ENCODE results near the gene DYRK1A.

The DYRK1A gene

DNA sequence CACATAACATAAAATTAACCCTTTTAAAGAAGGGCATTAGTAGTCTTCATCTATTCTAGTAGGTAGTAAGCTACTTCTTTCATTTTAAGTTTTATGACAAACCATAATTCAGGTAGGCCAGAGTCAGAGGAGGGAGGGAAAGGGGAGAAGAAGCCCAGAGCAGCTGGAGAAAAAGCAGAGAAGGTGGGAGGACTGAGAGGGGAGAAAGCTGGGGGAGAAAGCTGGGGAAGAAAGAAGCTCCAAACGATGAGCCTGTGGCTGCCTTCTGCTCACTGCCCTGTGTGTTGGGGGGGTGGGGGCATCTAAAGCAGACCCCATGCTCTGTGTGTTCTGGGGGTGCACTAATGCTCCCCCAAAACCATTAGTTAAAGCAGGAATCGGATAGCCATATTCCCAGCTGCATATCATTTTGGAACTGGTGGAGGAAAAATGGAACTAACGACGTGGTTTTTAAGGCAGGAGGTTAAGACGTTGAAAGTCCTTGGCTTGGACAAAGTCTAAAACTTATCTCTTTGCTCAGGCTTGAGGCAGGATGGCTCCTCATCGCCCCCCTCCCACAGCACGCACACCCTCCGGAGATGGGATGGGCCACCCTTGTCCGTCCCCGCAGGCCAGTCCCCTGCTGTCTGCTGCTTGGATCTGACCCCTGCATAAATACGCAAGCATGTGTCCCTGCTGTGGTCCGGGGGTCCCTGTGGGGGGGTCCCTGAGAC is 184.2 kb downstream of the DYRK1A start:
- DNase-seq (ENCODE audit: low read depth): no peak

DNA sequence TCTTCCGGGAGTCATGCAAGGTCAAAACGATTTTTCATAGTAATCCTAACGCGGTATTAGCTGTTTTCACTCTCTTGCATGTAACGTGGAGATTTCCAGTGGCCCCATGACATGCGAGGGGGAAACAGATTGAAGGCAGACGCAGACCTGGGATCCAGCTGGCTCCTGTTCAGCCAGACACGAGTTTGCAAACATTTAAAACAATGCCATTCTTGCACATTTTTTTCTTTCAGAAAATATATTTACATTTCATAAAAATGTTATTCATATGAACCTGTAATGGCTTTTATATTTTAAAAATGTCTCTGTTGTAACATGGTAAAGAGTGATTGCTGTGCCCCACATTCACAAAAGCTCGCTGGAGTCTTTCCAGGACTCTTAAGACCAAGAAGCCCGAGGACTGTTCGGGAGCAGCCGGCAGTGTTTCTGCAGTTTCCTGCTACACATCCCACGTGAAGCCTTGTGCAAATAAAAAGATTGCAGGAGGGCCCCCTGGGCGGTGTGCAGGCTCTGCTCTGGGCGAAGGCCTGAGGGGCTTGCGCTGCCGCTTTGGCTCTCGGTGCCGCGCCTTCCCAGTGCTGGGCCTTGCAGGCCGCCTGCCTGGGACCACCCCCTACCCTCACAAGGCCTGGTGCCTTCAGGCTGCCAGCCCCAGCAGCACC is 184.9 kb downstream of the DYRK1A start:
- no peak for DNase-seq (ENCODE audit: low read depth)

DNA sequence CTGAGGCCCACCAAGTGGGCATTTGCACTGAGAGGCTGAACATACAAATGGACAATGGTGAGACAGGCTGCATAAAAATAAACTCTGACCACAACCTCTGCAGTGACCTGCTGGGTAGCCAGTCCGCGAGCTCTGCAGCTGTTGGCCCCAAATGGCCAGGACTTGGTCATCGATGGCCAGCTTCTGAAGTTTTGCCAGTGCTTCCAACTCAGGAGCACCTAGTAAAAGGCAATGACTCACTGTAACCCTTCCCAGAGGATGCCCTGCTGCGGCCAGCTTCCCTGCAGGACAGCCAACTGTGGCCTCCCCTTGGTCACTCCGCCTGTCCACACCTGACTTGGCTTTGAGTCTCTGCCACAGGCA is 185.4 kb downstream of the DYRK1A start:
- DNase-seq (ENCODE audit: low read depth): no peak

DNA sequence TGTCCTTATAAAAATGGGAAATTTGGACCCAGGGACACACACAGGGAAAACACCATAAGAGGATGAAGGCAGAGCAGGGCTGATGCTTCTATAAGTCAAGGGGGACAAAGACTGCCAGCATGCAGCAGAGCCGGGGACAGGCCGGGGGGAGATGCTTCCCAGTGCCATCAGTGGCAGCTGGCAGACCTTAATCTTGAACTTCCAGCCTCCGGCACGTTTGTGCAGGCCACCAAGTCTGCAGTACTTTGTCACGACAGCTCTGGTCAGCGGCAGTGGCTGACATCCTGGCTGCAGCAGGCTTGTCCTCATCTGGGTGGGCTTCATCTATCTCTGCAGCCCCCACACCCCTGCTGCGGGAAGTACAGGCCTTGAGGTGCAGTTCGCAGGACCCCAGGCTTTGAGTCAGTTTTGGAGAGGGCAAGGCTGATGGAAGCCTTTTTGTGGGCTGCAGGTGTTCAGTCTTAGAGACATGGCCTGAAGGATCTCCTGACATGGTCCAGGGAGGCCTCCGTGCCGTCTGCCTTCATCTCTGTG is 186.0 kb downstream of the DYRK1A start:
- no peak for DNase-seq (ENCODE audit: low read depth)

DNA sequence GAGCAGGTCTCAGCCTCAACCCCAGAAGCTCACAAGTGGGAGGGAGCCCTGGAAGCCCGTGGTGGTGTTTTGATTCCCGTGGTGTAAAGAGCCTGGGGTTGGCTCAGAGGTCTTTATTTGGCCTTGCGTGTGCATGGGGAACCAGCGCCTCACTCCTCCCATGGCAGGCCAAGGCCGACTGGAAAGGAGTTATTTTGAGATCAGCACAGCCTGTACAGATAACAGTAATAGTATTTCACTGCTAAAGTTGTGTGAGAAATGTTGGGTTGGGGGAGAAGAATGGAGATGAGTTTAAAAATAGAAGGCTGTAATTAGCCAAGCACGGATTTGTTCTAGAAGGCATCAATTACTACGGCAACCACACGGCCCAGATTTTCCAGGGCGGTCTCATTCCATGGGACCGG is 186.5 kb downstream of the DYRK1A start:
- DNase-seq (ENCODE audit: low read depth): no peak

DNA sequence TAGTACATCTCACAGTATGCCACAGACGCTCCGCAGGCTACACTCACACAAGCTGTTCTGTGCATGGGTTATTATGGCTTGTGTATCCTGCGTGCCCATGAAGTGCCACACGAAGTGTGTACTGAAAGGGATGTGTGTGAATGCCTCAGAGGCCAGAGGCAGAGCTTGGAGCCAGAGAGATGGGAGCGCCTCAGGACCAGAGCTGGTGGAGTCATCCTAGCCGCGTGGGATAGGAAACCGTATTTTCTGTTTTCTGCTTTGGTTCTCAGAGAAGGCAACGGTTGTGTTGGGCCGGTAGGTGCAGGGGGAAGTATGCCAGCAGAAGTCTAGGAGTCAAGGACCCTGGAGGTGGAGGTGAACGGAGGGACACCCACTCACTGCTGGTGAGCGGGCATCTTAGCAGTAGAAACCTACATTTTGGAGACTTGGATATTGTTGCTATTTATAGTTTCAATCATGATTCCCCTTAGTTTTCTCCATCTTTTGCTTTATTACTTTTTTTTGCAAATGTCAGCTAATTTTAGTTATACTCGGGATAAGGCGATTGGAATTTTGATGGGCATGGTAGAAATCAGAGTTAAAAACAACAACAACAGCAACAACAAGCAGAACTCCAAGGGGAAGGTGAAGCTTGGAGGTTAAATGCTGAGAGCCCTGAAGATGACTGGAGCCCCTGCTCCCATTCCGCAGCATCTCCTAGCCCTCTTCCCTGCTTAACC is 188.2 kb downstream of the DYRK1A start:
- DNase-seq (ENCODE audit: low read depth): no peak

DNA sequence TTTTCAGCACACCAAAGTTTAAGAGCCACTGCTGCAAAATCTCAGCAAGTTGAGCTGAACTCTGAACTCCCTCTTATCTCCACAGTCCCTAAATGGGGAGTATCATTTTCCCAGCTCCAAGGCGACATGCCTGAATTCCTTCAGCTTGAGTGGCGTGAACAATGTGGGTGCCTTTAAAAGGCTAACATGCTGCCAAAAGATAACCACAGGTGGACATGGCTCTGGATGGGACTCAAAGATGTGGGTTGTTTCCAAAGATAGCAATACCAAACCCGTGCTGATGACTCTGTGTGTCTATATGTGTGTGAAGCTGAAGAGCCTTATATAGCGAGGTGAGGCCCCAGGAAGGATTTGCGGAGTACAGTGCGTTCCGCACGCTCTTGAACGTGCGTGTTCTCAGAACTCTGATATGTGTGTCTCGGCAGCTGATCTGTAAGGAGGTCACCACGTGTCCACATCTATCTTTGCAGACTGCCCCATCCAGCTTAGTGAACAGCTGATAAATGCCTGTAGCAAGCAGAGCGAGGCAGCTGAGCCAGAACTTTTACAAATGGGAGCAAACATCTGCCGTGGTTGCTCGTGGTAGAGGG is 189.2 kb downstream of the DYRK1A start:
- no peak for DNase-seq (ENCODE audit: low read depth)

DNA sequence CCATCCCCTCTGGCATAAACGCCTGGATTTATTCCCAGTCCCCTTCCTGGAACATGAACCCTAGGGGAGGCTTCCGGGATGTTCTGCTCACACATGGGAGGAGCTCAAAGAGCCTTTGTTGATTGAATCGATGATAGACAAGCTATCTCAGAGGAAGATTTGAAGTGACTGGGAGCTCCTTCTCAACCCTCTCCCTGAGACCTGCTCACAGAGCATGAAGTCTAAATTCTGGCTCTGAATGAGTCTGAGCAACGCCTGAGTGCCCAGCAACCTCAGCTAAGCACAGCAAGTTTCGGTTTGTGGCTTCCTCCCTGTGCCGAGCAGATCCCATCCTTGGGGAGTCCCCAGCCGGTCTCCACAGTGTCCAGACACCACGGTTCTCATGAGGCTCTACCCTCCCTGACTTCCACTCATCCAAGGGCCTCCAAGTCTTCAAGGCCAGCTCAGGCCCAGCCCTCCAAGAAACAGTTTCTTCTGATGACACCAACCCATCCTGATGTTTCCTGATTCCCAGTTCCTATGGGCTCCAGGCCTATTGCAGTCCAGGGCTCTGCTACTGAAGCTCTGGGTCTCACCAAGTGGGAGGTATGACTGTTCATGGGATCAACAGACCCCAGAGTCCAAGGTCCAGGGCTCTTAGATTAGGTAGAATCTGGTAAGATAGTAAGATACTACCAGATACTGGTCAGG is 190.8 kb downstream of the DYRK1A start:
- no peak for DNase-seq (ENCODE audit: low read depth)

DNA sequence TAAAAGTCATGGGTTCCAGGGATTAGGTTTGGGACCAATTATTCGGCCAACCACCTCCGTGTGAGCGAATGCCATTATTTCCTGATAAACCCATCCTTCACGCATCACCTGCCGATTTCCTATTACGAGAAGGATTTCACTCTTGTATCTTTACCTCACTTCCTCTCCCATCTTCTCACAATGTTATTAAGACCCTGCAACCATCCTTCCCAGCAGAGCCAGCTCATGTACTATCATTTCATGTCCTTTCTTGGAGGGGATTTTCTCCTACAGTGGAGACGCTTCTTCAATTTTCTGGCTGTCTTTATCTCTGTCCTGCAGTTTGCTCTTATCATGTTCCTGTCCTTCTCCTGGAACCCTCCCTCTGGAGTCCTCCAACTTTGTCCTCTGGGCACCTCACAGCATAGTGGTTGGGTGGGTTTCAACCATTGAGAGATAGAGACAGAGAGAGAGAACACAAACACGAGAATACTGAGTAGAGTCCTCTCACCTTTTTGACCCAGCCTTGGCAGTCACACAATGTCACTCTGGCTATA is 192.2 kb downstream of the DYRK1A start:
- no peak for DNase-seq (ENCODE audit: low read depth)

DNA sequence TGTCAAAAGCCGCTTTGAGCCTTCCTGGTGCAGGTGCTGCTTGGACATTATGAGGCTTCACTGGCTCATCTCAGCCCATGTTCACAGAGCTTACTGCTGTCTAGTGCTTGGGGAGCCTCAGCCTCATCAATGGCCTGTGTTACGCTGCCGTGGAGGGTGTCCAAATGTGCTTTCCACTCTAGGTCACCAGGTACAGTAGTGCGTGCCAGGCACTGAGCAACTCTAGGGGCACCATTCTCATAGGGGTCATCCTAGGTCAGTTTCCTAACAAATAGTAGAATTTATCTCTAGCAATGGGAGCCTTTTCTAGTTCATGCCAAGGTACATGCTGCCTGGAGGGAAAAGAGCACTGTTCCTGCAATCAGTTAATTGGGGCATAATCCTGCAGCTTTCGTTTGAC is 193.8 kb downstream of the DYRK1A start:
- DNase-seq (ENCODE audit: low read depth): no peak

DNA sequence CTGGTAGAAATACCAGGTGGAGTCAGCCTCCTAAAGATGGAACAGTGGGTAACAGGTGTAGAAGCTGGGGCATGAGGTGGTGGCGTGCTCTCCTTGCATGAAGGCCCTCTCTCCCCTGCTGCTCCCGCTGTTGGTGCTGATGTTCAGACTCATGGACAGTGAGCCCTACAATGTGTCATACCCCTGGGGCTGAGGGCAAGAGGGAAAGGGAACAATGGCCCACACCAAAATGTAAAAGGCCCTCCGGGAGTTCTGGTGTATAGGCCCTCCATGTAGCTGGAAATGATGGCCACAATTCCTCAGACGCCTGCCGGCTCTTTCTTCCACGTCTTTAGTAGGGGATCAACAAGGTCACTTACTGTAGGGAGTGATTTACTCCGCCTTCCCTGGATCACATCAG is 194.9 kb downstream of the DYRK1A start:
- DNase-seq (ENCODE audit: low read depth): no peak

DNA sequence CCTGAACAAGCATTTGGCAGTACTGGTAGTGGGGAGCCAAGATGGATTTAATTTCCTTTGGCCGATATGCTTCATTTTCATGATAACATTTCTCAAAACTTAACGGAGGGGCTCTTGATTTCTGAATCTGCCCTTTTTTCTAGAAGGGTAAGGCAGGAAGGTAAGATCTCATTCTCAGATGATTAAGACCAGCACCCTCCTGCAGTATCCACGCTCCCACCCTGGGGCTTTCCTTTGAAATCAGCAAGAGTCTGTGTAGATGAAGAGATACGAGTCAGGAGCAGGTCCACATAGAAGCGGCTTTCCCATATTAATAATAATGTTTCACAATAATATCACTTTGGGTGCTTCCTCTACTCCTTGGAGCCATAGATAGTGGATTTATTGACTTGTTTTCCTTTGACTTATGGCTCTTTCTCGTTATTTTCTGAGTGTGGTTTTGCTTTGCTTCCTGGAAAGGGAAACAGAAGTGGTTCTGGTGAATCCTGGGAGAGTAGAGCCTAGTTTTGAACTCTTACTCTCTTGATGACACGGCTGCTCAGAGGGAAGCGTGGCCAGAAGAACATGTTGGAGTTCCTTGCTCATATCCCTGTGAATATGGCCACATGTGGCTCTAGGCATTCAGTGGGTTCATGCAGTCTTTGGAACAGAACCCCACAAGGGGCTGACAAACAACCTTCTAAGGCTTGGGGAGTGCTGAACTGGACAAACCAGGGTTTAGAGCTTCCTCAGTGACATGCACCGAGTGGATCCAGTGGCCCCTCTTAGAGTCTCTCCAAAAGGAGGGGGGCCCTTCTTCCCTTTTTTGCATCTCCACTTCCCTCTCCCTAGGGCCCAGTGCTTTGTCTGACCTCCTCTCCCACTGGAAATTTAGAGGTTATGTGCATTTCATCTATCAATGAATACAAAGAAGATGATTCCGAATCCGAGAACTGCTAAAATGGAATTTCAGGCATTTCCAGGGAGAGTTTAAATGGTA is 195.7 kb downstream of the DYRK1A start:
- DNase-seq (ENCODE audit: low read depth): no peak

DNA sequence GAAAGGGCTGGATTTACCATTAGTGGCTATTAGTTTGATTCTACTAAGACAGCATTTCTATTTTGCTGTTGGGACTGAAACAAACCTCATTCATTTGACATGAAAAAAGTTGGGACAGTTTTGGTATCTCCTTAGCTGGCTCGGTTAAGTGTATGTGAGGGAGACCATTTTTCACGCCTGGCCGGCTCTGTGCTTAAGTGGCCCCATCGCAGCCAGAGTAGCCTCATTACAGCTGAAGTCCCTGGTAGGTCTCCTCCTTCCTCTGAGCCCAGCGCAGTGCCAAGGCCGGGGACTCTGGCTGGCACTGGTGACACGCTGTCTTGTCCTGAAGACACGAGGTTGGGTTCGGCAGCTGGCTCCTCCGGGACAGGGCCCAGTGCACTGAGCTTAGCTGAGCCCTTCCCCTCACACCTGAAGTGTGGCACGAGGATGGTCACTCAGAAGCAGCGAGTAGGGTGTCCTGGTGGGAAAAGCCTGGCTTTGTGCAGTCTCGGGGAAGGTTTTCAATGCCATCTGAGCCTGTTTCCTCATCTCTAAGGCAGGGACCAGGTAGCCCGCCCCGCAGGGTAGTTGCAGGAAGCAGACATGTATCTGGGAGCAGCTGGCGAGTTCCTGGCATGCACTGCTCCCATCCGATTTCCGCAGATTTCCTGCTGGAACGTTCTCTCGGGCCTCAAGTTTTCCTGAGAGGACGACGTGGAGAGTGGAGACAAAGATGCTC is 196.5 kb downstream of the DYRK1A start:
- DNase-seq (ENCODE audit: low read depth): no peak

DNA sequence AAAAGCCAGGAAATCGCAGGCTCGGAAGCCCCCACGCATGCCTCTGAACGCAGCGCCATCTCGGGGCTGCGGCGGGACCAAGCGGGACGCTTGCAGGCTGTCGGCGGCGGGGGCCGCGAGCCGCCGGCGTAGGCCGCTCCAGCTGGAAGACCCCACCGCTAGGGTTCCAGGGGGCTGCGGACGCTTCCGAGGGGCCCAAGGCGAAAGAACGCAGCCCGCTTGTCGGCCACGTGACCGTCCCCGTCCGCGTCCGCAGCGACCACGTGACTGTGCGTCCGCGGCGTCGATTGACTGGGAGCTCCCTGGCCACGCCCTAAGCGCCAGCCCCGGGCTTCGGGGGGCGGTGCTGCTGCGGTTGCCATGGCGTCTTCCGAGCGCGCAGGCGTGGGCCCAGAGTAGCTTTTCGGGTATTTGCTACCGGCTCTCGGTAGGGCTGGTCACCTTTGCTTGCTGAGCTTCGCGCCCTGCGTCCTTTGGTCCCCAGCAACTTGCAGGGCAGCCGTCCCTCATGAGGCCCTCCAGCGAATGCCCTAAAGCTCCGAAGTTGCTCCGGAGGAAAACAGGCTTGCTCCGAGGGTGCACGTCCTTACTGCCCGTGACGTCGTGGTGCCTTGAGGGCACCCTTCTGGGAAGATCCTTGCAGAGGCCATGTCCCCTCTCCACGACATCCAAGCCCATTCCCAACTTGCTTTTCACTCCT is 197.2 kb downstream of the DYRK1A start:
- peak; percentile 93 for DNase-seq (ENCODE audit: low read depth)

DNA sequence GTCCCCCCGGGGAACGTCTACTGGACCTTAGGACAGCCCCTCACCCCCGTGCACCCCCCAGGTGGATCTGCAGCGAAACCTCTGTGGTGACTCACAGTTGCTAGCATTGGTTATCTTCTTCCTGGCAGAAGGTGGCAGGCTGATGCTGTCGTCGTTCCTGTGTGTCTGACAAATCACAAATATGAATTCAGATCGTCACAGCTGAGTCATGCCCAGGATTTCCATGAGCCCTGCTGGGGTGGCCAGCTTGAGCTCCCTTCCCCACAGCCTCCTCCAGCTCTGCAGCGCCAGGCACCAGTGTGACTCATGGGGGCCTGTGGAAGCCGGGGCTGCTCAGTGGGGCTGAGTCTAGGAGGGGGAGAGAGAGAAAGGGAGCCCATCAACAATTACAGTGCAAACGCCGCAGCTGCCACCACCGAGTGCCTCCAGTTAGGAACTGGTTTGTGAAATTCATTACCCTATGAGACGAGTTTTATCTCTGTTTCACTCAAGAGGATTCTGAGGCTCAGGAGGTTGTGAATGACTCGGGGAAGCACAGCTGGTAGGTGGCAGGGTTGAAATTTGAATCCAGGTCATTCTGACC is 197.9 kb downstream of the DYRK1A start:
- DNase-seq (ENCODE audit: low read depth): peak; percentile 99

DNA sequence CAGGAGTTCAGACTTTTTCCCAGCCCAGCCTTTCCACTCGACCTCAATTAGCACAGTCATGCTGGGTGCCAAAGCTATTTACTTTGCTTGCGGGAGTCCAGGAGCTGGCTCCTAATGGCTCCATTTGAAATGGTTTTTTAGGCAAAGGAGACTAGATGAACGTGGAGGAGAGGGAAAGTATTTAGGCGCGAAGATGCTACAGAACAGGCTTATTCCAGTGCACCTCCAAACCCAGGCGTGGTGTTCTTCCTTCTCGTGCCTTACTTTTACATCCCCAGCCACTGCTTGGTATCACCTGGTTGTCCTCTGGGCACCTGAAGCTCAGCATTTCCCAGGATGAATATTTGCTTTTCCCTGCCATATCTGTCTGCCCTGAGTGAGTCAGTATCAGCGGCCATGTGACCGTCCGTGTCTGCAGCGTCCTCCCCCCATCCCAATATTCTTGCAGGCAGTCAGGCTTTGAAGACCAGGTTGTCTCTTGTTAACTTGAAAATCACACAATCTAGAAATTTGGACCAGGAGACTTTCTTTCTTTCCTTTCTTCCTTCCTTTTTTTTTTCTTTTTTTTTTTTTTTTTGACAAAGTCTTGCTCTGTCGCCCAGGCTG is 198.5 kb downstream of the DYRK1A start:
- peak; percentile 42 for DNase-seq (ENCODE audit: low read depth)

DNA sequence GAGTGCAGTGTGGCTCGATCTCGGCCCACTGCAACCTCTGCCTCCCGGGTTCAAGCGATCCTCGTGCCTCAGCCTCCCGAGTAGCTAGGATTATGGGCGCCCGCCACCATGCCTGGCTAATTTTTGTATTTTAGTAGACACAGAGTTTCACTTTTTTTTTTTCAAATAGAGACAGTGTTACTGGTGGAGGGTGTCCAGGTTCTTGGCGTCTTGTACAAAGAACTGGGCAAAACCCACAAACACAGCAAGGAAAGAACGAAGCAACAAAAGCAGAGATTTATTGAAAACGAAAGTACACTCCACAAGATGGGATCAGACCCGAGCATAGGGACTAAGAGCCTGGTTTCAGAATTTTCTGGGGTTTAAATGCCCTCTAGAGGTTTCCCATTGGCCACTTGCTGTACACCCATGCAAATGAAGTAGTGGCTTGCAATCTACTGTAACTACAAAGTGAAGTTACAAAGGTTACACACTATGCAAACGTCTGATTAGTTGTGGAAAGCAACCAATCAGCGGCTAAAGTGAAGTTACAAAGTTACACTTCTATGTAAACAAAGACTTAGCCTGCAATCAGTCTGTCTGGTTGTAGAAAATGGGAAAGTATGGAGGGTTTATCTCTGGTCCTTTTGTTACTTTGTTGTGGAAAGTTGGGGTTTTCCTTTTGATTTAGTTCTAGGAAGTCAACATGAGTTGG is 199.1 kb downstream of the DYRK1A start:
- DNase-seq (ENCODE audit: low read depth): peak; percentile 52

Data from ELR (cell line).